DMS153 treated with DMSO at 0.1 percent for 48 hours (cell line): Measurements from ENCODE around the gene PDE4D.

ENCODE experiments used
- DNase-seq: peaks from one replicate; lab custom pipeline; 2025; ENCODE audit not compliant: unreplicated experiment; lab: John Stamatoyannopoulos, UW

Gene PDE4D

DNA sequence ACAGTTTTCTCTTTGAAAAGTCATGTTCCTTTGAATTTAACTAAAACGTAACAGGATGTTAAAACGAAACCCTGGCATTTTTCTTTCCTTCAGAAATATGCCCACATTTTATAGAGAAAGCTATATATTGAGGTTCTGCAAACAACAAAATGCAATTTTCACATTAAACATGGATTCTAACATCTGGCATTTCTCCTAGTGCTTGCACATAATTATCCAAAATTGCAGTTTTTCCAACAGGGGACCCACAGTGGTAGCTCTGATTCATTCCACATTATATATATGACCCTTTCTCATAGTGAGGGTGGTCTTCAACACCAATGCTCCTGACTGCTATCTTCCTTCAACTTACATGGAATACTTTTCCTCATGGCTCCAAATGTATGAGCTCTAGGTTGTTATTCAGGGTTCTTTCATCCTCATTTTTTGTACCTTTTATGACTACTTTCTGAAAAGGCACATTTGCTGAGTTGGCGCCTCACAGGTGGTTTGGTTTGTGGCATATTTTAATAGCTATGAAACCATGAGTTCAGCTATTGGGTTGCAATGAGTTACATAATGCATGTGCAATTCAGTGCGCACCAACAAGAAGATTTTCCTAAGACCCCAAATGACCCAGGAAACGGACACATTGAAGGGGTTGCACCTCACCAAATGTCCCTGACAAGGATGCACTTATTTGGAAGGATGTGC lies 758.9 kb downstream of the PDE4D start:
- no peak for DNase-seq

DNA sequence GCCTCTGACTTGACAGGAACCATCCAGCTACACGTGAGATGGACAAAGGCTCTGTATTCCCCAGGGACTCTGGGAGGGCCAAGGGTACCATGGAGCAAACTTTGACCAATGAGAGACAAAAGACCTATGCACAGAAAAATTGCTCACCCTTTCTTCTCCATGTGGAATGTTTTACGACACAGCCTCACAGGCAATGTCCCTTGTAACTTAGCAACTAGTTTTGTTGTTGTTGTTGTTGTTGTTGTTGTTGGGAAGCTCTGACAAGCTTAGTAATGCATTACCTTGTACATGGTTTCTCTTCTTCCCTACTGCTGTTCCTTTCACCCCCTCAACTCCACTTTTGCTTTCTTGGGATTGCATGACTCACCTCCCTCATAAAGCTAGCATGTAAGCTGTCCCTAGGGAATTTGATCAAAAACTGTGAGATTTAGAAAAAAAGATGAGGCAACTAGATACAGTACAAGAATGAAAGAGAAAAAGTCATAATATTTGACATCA lies 759.7 kb downstream of the PDE4D start:
- no peak for DNase-seq

DNA sequence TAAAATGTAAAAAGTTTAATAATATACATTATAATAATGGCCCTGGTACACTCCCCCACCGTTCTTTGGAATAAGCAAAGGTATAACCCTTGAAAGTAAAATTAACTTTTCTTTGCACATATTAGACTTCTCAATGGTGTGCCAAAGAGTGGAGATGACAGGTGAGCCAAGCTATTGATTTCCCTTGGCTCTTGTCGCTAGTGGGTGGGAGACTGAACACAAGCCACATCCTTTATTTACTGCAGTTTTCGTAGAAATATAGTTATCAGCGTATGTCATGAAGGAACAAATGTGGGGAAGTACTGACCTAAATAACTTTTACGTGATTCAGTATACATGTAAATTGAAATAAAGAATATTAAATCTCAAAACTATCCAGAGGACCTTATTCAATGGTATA lies 761.4 kb downstream of the PDE4D start:
- DNase-seq = no peak

DNA sequence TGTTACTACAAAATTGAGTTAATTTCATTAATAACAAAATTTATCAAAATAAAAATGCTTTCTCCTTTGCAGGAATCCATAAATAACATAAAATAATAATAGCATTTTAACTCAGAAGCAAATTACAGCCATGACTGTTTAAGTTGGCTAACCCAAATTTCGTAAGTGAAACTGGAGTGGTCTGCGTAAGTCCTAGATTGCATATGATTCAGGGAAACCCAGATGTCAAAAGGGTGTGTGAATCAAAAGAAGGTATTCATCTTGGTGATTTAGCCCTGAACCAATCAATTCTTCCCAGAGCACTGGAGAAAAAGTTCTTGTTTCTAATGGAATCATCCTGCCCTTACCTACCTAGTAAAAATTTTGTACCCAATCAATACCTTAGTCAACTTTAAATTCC lies 763.1 kb downstream of the PDE4D start:
- no peak for DNase-seq

DNA sequence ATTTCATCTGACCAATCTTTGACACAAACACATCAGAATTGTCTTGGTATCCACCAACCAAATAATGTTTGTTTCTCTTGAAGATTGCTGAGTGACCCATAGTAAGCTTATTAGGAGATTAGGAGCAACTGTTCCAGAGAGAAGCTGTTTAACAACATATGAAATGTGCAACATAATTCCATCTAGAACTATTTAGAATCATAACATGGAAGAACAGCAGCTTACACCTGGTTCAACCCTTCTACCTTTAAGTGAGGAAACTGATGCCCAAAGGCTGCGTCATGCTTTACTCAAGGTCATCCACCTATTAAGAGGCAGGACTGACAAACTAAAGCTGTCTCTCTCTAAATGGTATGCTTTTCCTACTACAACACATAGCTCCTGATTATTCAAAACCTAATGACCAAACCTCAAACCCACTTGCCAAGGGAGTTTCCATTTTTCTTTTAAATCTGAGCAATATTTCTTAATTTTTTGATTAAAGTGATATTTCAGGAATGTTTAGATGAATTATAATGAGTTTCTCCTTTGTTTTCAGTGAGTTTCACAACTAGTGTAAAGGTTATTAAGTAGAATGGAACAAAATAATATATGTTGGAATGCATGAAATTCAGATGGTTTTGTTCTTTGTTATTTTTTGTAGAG lies 764.8 kb downstream of the PDE4D start:
- no peak for DNase-seq

DNA sequence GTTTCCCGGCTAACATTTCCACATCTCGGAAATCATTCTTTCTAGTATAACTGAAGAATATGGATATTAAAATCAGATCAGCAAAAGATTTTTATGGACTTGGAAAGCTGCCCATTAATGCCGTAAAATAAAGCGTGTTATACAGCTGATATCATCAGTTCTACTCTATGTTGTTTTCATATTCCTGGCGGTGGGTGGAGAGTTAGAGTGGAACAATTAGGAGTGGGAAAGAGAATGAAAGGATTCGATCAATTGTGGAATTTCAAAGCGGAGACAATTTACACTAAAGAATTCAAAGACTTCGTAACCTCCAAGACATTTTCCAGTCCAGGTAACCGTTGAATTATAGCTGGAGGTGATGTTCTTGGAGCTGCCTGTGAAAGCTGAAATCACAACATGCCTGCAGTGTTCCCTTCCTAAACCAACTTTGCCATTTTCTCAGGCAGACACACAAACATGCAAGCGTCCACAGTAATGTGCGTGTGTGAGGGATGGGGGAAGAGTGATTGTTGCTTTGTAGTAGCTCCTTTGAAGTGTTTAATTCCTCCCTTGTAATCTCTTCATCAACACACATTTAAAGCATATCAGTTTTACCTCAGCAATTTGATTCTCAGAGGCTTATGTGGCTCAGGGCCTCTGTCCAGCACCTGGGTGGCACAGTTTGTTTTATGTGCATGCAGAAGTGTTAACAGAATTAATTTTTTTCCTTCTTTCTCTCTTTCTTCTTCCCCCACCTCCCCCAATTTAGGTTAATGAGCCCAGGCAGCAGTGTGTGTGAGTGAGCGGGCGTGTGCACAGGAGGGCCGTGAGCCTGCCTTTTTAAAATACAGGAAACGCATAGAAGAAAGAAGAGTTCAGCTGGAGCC lies 766.6 kb downstream of the PDE4D start:
- no peak for DNase-seq

DNA sequence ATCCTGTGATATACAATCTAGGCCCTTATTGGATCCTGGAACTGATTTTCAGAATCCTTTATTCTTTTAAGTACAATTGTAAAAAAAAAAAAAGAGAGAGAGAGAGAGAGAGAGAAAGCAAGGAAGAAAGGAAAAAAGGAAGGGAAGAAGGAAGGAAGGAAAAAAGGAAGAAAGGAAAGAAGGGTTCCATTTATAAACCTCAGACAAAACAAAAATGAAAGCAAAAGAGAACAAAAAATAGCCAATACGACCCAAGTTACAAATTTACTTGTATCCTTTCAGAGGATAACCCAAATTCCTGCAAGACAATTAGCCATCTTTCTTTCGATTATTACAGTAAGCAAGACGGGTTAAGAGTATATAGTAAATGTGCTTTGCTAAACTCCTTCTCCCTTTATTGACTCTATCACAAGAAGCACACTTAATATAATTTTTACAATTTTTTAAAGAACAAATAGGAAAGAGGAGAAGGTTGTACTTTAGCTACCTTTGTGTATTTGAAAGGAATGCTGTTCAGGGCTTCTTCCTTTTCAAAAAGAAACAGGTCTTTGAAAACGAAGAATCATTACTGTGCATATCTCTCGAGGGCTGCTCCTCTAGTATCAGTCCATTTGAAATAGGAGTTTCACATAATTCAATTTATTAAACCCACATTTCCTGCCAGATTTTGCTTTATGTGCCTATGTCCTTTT lies 767.4 kb downstream of the PDE4D start:
- no peak for DNase-seq

DNA sequence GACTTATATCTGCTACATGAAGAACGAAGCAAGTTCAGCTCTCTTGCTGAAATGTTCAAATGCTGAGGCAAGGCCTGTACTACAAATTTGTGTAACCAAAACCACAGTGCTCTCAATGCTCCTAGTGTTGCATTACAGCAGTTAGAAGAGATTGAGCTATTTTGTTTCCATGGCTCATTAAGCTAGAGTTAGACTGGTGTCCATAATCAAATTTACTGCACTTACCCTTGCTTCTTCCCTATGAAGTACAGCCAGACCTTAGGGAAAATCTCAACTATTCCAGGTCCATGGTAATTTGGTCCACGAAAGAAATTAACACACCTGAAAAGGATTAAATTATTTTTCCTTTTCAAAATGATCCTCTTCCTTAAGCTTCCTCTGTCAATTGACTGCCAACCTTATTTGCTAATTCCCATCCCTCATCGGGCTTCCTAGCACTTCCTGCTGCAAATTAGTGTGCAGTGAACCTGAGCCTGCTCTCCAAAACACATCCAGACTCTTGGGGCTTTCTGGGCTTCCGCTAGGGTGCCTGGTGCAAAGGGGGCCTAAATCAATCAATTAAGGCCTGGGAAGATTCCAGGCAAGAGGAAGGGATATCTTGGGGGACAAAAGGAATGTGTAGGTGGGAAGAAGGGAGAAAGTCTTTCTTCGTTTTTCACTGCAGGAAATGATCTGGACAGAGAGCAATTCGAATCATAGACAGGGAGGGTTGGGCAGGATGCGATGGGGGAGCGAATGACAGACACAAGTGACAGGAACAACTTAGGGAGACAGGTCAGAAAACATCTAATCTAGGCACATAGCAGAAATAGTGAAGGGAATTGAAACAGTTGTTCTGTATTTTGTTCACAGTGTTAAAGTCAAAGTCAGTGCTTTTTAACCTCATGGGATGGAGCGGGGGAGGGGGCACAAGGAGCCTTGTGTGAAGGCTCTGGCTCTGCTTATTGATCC lies 768.2 kb downstream of the PDE4D start:
- peak; percentile 9 for DNase-seq

DNA sequence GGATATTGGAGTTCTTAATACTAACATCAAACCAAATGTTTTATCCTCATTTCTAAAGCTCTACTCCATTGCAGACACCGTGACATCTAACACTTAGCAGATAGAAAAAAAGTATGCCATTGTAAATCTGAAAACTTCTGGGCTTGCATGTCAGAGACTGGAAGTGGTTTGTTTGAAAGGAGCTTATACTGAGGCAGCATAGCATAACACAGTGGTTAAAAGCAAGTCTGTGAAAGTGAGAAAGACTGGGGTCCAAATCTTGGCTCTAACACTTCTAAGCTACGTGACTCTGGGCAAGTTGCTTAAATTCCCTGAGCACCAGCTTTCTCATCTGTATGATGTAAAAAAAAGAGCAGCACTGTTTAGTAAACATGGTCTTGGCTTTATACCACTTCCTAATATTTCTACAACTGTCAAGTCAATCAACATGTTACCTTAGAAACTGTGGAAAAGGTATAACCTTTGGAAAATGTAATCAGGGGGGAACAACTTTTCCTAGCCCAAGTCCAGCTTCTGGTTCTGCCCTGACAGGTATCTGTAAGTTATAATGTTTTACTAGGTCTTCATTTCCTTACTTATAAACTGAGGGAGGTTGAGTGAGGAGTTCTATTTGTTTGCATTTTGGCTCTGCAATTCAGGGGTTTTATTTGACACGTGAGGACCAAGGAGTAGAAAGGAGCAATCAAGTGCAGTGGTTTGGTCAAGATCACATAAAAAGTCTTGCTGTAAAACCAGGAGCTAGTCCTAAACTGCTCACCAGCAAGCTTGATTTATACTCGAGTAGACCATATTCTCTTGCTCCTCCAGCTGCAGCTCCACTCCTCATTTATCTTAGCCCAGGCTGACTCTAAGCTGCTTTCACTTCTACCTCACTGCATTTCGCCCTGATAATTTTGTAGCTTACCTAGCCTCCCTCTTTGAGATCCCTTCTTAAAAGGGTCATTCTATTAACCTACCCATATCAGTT lies 769.6 kb downstream of the PDE4D start:
- no peak for DNase-seq

DNA sequence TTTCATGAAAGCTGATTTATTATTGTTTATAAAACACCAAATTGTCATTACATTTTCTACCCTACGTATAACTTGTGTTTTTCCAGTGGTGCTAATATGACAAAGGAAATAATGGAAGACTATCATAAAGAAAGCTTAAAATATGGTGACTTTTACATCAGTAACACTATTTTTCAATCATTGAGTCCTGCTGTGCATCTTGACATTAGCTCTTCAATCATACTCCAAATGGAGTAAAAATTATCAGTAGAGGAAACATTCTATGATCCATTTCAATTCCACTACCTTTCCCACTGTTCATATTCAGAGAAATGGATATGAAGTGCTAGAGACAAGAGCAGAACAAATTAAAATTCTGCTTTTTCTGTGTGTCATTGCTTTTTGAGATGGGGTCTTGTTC lies 774.0 kb downstream of the PDE4D start:
- DNase-seq = no peak

DNA sequence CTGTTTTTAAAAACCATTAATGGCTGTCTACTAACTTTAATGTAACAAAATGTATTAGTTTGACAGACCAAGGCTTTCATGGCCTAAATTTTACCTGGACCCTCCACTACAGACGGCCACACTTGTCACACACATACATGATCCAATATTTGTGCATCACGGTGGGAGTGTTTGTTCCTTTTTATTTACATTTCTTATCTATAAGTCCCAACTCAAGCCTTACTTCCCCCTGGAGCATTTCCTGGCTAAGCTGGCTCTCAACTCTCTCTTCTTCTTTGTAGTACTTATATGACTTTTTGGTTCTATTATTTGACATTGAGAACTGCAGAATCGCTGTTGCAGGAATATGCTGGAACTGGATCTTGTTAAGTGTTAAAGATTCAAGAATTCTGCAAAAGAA lies 776.2 kb downstream of the PDE4D start:
- DNase-seq = no peak

DNA sequence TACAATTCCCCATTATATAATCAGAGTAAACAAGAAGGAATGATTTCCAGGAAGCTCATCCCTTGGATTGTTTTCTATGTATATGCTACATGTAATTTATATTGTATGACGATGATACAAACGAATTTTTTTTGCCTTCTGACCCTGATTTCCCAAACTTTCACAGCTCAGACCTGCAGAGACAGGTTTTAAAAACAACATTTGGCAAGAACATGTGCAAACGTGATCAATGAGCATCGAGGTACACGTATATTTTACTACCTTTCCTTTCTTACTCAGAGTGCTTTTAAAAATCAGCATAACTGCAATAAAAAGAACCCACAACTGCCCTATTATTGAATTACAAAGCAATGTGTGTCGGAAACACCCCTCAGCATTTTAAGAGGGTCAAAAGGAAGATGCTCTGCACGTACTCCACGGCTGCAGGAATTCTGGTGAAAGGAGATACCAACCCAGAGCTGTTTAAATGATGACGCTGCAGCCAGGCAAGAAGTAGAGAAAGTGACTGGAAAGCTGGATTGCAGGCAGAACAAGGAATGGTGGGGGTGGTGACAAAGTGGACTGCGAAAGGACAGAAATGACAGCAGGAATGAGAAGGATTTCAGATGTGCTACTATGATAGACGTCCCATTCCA lies 777.2 kb downstream of the PDE4D start:
- DNase-seq = no peak

DNA sequence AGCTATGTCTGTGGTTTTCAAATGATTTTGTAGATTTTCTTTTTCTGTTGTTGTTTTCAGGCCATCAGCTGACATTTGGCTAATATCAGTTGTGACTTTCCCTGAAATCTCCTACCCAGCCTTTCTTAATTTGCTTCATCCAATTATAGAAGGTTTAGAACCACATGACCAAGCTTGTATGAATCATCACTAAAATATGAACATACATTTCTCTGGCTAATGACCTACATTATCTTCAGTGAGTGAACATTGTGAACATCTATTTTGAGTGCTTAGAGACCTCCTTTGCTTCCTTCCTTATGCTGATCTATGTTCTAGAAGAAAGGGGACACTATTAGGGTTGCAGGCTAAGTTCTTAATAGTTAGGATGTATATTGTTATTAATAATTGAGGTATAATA lies 778.2 kb downstream of the PDE4D start:
- no peak for DNase-seq

DNA sequence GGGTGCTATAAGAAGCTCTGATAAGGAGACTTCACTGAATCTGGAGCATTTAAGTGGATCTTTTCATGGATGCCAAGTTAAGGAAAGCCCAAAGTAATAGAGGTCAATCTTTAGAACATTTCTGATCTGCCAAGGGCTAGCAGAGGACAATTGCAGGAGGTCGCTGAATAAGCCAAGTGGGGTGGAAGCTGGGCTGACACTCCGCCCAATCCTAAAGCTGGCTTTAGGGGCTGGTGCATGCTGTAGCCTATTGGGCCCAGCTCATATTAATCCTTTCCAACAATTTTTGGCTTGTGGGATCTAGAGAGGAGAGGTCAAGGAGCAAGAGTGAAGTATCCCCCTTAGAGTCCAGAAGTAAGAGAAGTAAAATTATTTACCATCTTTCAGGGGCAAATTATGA lies 784.1 kb downstream of the PDE4D start:
- DNase-seq = no peak

DNA sequence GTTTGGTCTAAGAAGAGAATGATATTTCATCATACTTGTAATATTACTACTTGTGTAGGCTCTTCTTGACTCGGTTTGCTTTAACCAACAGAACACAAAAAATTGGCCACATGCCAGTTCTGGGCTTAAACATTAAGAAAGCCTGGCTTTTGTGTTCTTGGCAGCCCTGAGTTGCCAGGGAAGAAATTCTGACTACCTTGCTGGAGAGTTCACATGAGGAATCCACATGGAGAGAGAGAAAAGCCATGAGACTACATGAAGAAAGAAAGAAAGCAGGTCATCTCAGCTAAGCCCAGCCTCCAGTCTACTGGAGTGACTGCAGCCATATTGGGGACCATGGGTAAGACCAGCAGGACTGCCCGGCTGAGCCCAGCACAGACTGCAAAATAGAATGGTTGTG lies 785.8 kb downstream of the PDE4D start:
- DNase-seq = no peak

DNA sequence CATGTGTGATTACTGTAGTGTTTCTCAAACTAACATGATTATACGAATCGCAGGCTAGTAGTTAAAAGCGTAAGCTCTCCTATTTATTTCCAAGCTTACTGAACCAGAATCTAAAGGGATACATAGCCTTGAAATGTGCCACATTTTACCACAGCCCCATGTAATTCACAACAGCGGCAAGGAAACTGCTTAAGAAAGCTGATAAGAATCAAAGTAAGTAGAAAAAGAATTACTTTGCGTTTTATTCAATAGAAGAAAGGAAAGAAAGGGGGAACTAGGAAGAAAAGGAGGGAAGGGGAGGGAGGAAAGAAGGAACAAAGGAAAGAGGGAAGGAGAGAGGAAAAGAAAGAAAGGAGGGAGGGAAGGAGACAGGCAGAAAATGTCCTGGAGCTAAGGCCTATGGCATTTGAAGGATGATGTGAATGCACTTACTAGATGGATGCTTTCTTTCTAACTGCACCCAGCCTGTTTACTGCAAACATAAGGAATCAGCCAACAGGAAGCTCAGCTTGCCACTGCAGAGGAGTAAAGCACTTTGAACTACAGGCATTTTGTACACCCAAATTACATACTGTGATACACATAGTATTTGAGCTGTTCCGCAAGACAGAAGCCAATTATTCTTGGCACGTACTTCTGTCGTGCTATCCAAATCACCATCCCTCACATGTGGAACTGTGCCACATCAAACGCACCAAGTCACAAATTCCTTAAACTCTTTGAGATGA lies 789.0 kb downstream of the PDE4D start:
- no peak for DNase-seq

DNA sequence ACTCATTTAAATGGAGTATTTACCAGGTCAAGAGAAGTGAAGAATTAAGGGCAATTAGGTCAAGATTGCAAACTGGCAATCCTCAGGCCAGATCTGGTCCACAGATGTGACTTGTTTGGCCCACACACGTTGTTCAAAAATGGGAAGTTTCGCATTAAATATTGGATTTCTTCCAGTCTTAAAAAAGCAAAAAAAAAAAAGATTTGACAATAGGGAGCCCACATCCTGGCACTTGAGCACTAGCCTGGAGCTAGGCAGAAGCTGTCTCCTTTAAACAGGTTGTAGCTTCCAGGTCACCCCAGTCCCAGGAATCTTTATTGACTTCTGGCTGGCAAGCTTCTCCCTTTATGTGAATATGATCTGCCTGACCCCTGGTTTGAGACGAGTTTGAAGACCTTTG lies 790.2 kb downstream of the PDE4D start:
- no peak for DNase-seq

DNA sequence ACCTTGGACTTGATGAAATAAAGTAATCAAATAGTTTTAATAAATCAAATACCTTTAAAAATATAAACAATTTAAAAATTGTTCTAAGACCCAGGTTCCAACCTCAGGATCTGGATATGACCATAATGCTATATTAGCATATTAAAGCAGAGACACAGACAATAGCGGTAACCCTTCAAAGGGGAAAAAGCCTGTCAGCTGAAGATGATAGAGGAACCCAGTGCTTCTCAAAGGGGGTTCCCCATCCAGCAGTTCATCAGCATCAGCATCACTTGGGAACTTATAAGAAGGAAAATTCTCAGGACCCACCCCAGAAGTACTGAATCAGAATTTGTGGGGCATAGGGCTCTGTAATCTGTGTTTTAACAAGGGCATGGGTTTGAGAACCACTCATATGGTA lies 791.1 kb downstream of the PDE4D start:
- no peak for DNase-seq
